Gastroesophageal sphincter (tissue), 4 donors: ENCODE data around the gene B9D2. TPM values are rescaled to one million over a fixed set of nuclear protein-coding genes. Genes with fewer than 3 reads are reported as not detected.

Experiments used
- ATAC-seq: fragments of 150-250 bp; one replicate; pipeline ENCODE4 v1.9.1; 2016; ENCODE audit warnings: mild to moderate bottlenecking, moderate library complexity
- H3K27ac ChIP-seq, 4 donors: fragments of 200-600 bp; sonication (generic) in 3 of 4; 1 replicate in 3 of 4; 2 replicates in 1 of 4; pipeline ENCODE4 v1.5.1; 2016 to 2019
- H3K27me3 ChIP-seq: fragments of 200-600 bp; sonication (generic); one replicate; pipeline ENCODE4 v1.5.1; 2019
- H3K36me3 ChIP-seq, 2 donors: fragments of 200-600 bp; sonication (generic); one replicate each; pipeline ENCODE4 v1.5.1; 2019; ENCODE audit warnings: control low read depth in 1 of 2
- H3K4me1 ChIP-seq, 3 donors: fragments of 200-600 bp; sonication (generic); 1 replicate in 2 of 3; 2 replicates in 1 of 3; pipeline ENCODE4 v1.5.1; 2016 to 2019; ENCODE audit warnings: control low read depth in 2 of 3
- H3K4me3 ChIP-seq, 2 donors: fragments of 200-600 bp; sonication (generic); one replicate each; pipeline ENCODE4 v1.5.1; 2019; ENCODE audit warnings: mild to moderate bottlenecking in 1 of 2, moderate library complexity in 1 of 2
- H3K9me3 ChIP-seq, 3 donors: fragments of 200-600 bp; sonication (generic); one replicate each; pipeline ENCODE4 v1.5.1; 2017 to 2019; ENCODE audit warnings: control low read depth in 2 of 3
- EP300 ChIP-seq: sonication (generic); formaldehyde crosslinking; IDR thresholded peaks from one replicate; pipeline ENCODE4 v1.6.1; 2017; ENCODE audit warnings: antibody characterized with exemption, mild to moderate bottlenecking
- POLR2A ChIP-seq, 2 donors: fragments of 450-650 bp; IDR thresholded peaks; one replicate each; pipeline ENCODE4 v1.6.1; 2017; ENCODE audit warnings: antibody characterized with exemption in 2 of 2, mild to moderate bottlenecking in 2 of 2, moderate library complexity in 1 of 2
- POLR2AphosphoS5 ChIP-seq: sonication (generic); formaldehyde crosslinking; IDR thresholded peaks from one replicate; pipeline ENCODE4 v1.6.1; 2017; ENCODE audit warnings: antibody characterized with exemption
- WGBS, 2 donors: methylation state at CpG; one replicate each; pipeline ENCODE4 v1.1.5; 2018; ENCODE audit warnings: low coverage in 1 of 2; 5-methylcytosine and 5-hydroxymethylcytosine counted together
- total RNA-seq, 4 donors: library from RNA; depleted of rRNA; stranded (reverse); fragments of >200 nt; gene quantifications; one replicate each; pipeline ENCODE4 v1.1.0, GENCODE V29; 2016
- TF ChIP-seq, protein P1 (sequence below), 4 experiments: fragments of 200-600 bp in 2 of 4; fragments of 450-650 bp in 2 of 4; sonication (generic) in 1 of 4; IDR thresholded peaks; one replicate each; pipeline ENCODE4 v1.5.1; 2017 to 2019; ENCODE audit warnings: antibody characterized with exemption in 4 of 4, mild to moderate bottlenecking in 2 of 4, moderate library complexity in 2 of 4

B9D2 gene
- total RNA-seq, 4 donors from 2014 or later: 5.2 to 10.1 (median 6.7) TPM

DNA sequence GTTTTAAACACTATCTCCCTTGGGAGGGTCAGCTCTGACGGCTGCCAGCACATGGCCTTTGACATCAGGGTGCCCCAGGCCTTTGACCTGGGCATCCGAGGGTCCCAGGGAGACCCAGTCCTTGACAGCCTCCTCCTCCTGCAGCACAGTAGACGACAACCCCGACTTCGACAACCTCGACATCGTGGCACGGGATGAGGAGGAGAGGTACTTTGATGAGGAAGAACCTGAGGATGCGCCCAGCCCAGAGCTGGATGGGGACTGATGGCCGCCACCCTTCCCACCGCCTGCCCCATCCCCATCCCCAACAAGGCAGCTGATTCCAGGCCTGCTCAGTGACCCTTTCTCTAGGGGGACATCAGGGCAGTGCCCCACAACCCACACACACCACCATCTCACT is 41.5 kb downstream of the B9D2 start:
- peaks cover 0 to 49% of the 10 kb centered on the region in 2 donors for H3K36me3 ChIP-seq
- no CpG with 5 or more reads among the region's 11 CpGs for WGBS, 2 donors

DNA sequence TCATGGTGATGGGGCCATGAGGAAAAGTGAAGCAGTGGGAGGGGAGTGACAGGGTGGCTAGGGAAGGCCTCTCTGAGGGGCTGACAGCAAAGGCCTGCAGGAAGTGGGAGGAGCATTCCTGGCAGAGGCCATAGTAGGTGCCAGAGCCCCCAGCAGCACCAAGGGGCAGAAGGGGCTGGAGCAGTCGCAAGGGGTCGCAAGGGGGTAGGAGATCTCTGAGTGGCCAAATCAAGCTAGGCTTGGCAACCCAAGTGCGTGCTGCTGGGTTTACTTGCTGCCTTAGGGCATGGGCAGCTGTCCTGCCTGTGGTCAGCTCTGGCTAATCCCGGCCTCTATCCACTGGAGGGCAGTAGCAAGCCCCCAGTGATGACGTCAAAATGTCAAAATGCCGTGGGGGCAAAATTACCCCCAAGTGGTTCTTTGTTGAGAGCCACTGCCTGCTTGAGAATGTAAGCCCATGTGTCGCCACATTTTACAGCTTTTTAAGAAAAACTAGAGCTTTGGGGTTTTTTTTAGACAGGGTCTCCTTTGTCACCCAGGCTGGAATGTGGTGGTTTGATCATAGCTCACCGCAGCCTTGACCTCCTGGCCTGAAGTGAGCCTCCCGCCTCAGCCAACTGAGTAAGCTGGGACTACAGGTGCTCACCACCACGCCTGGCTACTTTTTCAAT is 42.2 kb downstream of the B9D2 start:
- H3K4me1 ChIP-seq: peaks cover 2 to 57% (median 49%) of the 10 kb centered on the region in 3 donors
- peaks cover 0 to 56% of the 10 kb centered on the region in 2 donors for H3K36me3 ChIP-seq
- no peak overlapping the region for H3K4me3 ChIP-seq
- ATAC-seq: no peak
- H3K27me3 ChIP-seq: no peaks in the 10 kb centered on the region
- TF ChIP-seq, protein P1, sequence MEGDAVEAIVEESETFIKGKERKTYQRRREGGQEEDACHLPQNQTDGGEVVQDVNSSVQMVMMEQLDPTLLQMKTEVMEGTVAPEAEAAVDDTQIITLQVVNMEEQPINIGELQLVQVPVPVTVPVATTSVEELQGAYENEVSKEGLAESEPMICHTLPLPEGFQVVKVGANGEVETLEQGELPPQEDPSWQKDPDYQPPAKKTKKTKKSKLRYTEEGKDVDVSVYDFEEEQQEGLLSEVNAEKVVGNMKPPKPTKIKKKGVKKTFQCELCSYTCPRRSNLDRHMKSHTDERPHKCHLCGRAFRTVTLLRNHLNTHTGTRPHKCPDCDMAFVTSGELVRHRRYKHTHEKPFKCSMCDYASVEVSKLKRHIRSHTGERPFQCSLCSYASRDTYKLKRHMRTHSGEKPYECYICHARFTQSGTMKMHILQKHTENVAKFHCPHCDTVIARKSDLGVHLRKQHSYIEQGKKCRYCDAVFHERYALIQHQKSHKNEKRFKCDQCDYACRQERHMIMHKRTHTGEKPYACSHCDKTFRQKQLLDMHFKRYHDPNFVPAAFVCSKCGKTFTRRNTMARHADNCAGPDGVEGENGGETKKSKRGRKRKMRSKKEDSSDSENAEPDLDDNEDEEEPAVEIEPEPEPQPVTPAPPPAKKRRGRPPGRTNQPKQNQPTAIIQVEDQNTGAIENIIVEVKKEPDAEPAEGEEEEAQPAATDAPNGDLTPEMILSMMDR (IDR thresholded peaks at IDR 0.05): peak in 3 of 4 experiments; percentile 67 to 76 (median 76)
- TF ChIP-seq POLR2A (IDR thresholded peaks at IDR 0.05) (no peak), EP300 (no peak), POLR2AphosphoS5 (no peak)
- H3K9me3 ChIP-seq: no peaks in the 10 kb centered on the region
- 49 to 70% methylated on average over 2 to 5 of the region's 10 CpGs for WGBS, 2 donors
- H3K27ac ChIP-seq: peak overlapping the region in 3 of 4 donors; percentile 84 to 90 (median 86)

More for the DNA sequence above, 41.5 kb downstream of the B9D2 start:
- ATAC-seq: no peak
- Histone ChIP-seq H3K27ac (peak overlapping the region in 3 of 4 donors; percentile 84 to 90 (median 86)), H3K27me3 (no peaks in the 10 kb centered on the region), H3K9me3 (no peaks in the 10 kb centered on the region), H3K4me3 (no peak overlapping the region), H3K4me1 (peaks cover 2 to 64% (median 54%) of the 10 kb centered on the region in 3 donors)
- TF ChIP-seq, protein P1 (IDR thresholded peaks at IDR 0.05): no peak

DNA sequence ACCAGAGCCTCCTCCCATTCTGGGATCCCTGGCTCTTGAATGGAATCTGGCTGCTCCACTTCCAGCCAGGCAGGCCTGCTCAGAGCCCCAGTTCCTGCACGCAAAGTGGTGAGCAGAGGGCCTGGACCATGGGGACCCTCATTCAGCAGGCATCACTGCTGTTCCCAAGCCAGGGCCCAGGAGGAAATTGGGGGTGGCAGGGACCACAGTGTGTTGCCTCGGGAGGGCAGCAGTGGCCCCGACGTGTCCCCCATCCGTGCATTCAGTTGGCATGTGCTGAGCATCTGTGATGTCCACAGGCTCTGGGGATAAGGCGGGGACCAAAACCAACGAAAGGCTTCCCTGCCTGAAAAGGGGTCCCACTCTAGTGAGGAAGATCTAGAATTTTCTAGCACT is 42.7 kb downstream of the B9D2 start:
- TF ChIP-seq EP300 (no peak), POLR2A (IDR thresholded peaks at IDR 0.05) (no peak), POLR2AphosphoS5 (no peak)
- TF ChIP-seq, protein P1 (IDR thresholded peaks at IDR 0.05): no peak
- no peak for ATAC-seq
- H3K27ac ChIP-seq: peak overlapping the region in 3 of 4 donors; percentile 84 to 90 (median 86)
- no peaks in the 10 kb centered on the region for H3K9me3 ChIP-seq
- peaks cover 0 to 61% of the 10 kb centered on the region in 2 donors for H3K36me3 ChIP-seq
- no CpG with 5 or more reads among the region's 7 CpGs for WGBS, 2 donors
- peaks cover 2 to 52% (median 45%) of the 10 kb centered on the region in 3 donors for H3K4me1 ChIP-seq
- H3K27me3 ChIP-seq: no peaks in the 10 kb centered on the region
- H3K4me3 ChIP-seq: no peak overlapping the region

DNA sequence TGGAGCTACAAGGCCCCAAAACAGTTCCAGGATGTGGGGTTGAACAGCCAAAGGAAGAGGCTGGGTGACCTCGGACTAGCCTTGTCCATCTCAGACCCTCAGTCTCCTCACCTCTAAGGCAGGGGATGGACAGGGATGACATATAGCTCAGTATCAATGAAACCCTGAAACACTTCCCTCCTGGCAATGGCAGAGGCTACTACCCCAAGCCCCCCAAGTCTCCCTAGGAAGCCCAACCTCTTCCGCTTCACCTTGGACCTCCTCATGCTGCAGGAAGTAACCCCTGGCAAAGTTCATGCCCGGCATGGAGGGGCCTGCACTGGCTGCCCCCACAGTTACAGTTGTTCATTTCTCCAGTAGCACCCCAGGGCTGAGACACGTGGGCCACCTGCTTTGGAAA is 43.4 kb downstream of the B9D2 start:
- Histone ChIP-seq H3K4me3 (no peak overlapping the region), H3K27ac (no peak overlapping the region), H3K36me3 (peaks cover 0 to 68% of the 10 kb centered on the region in 2 donors), H3K27me3 (no peaks in the 10 kb centered on the region), H3K9me3 (no peaks in the 10 kb centered on the region), H3K4me1 (peaks cover 2 to 46% (median 39%) of the 10 kb centered on the region in 3 donors)
- TF ChIP-seq, protein P1 (IDR thresholded peaks at IDR 0.05): no peak
- TF ChIP-seq EP300: no peak
- TF ChIP-seq POLR2A (IDR thresholded peaks at IDR 0.05): no peak
- no peak for TF ChIP-seq POLR2AphosphoS5
- 63% methylated on average over 3 of the region's 4 CpGs; no CpG with 5 or more reads in 1 of the 2 donors for WGBS, 2 donors
- no peak for ATAC-seq

DNA sequence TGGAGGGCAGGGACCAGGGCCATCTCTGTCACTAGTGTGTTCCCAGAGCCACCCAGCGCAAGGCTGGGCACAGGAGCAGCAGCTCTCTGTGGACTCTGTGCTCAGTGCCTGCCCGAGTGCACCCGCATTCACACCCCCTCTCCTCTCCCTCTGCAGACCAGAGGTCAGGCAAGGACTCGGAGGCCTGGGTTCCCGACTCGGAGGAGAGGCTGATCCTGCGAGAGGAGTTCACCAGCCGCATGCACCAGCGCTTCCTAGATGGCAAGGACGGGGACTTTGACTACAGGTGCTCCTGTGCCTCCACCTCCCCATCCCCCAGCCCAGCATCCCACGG is 43.8 kb downstream of the B9D2 start:
- ATAC-seq: no peak
- Histone ChIP-seq H3K4me3 (no peak overlapping the region), H3K36me3 (peaks cover 0 to 72% of the 10 kb centered on the region in 2 donors), H3K27ac (no peak overlapping the region), H3K9me3 (no peaks in the 10 kb centered on the region), H3K4me1 (peaks cover 2 to 41% (median 35%) of the 10 kb centered on the region in 3 donors), H3K27me3 (no peaks in the 10 kb centered on the region)
- TF ChIP-seq POLR2A (IDR thresholded peaks at IDR 0.05): no peak
- TF ChIP-seq, protein P1 (IDR thresholded peaks at IDR 0.05): no peak
- TF ChIP-seq EP300: no peak
- no peak for TF ChIP-seq POLR2AphosphoS5
- no CpG with 5 or more reads among the region's 11 CpGs for WGBS, 2 donors
